Placental epithelial cell (primary cell): ENCODE results near the gene TIMM17A. TPM values are rescaled to one million over a fixed set of nuclear protein-coding genes. Genes with fewer than 3 reads are reported as not detected.

Experiments
- small RNA-seq: library from RNA; depleted of rRNA; stranded (forward); fragments of <200 nt; gene quantifications from one replicate; pipeline ENCODE3, GENCODE V24; 2012
- total RNA-seq: library from RNA; depleted of rRNA; stranded (reverse); fragments of >200 nt; gene quantifications from 2 replicates; pipeline ENCODE4 v1.2.3, GENCODE V29; 2012

Gene TIMM17A
- 24.7 and 44.6 TPM in 2 replicates for total RNA-seq

DNA sequence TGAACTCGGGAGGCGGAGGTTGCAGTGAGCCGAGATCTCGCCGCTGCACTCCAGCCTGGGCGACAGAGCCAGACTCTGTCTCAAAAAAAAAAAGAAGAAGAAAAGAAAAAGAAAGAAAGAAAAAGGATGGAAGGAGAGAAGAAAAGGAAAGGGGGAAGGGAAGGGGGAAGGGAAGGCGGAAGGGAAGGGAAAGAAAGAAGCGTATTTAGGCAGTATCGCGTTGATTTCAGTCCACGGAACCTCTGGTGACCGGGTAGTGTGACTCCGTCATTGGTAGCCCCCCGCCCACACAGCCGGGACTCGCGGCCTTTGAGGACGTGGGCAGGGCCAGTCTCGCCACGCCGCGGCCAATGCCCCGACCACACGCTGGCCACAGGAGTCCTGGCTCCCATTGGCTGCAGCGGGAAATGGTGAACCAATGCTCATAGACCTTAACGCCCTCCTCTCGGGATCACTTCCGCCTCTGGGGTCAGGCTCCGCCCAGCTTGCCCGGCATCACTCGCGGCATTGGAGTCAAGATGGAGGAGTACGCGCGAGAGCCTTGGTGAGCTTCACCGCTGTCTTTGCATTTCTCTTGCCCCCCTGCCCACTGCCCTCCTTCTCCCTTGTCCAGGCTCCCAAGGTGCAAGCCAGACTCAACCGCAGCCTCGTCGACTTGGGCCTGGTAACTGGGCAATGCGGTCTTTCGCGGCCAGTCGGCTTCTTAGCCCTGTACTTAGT lies at the start of gene TIMM17A:
TIMM17A (plus strand) TSS at position 495 of the 720 bp plus-strand sequence; CDS start at position 519, 24 bp downstream.

DNA sequence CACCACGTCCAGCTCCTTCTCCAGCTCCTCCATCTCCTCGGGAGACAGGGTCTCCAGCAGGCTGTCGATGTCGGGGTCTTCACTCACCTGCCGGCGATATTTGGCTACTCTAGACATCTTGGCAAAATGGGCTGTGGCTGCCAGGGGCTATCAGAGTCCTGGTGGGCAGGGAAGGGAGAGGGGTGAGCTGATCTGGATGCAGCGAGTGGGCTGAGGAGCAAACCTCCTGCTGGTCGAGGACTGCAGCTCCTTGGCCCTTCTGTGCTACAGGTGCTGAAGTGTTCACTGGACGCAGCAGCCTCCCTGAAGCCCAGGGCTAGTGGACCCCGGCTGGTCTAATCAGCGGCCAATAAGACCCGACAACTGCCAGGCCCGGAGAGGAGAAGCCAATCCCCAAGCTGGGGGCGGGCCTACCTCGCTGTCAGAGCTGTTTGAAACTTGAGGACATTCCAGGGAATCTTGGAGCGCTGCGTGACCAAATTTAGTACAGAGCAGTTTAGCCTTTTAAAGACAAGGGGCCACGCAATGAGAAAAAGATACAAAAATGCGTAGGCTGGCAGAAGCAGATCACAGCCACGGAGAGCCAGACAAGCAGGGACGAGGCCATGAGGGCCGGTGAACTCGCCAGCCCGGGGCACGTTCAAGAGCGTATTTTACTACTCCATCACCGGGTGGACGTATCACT lies 8.9 kb upstream of the TIMM17A start, which contains the start of gene LMOD1:
LMOD1 (minus strand) TSS at position 325 of the 685 bp plus-strand sequence; CDS start at position 117, 208 bp downstream.

DNA sequence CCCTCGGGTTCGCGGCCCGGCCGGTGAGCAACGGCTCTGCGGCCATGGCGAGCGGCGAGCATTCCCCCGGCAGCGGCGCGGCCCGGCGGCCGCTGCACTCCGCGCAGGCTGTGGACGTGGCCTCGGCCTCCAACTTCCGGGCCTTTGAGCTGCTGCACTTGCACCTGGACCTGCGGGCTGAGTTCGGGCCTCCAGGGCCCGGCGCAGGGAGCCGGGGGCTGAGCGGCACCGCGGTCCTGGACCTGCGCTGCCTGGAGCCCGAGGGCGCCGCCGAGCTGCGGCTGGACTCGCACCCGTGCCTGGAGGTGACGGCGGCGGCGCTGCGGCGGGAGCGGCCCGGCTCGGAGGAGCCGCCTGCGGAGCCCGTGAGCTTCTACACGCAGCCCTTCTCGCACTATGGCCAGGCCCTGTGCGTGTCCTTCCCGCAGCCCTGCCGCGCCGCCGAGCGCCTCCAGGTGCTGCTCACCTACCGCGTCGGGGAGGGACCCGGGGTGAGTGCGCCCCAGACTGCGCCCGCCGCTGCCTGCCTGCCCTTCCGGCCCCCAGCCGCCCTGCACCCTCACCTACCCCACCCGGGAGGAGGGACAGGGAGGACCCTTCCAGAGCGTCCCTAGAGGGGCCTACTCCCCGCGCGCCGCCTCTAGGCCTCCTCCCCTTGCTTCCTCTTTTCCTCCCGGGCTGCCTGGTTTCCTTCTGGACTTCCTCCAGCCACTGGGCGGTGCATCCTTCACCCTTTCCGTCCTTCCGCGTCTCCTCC lies 27.5 kb downstream of the TIMM17A start, which contains the start of gene RNPEP:
RNPEP (plus strand) TSS at position 26 of the 757 bp plus-strand sequence; CDS start at position 45, 19 bp downstream.

DNA sequence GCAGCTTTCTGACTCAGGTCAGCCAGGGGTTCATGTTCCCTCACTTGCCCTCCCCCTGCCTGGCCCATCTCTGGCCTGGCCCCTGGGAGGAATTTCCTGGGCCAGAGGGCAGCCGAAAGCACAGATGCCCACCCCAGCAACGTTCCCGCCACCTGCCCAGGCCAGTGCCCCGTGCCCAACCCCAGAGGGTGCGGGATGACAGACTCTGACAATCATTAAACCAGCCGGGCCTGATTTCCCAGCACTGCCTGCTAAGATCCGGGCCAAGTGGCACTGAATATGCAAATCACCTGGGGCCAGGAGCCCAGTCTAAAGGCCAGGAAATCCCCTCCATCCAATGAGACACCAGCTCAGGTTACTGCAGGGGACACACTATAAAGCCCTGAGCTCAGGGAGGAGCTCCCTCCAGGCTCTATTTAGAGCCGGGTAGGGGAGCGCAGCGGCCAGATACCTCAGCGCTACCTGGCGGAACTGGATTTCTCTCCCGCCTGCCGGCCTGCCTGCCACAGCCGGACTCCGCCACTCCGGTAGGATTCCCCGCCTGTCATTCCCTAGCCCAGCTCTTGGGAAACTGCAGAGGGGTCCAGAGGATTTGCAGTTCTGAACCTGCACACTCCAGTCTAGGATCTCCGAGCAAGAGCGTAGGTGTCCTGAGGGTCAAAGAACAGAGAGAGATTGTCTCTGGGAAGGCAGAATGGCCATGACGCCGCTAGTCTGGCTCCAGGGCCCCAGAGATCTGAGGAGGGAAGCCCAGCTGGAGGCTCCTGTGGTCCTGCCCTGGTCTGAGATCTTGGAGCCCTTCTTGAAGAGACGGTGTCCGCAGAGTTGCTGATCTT lies 55.1 kb downstream of the TIMM17A start, which contains the start of gene ELF3:
ELF3 (plus strand) TSS at position 408 of the 836 bp plus-strand sequence. CDS start 550 bp downstream, outside the sequence.

Small RNA genes lying within 50 kb of the gene (small RNA-seq; reads per million reads assigned to genes)
- gene MIR6740 (0.37 reads per million, percentile 15 among the genes with 10 or more reads in this experiment), gene RF00156 (0.83 reads per million, percentile 49 among the genes with 10 or more reads in this experiment)

Other genes starting within 250 kb of the TIMM17A start
- 23.9 and 27.5 TPM in 2 replicates for gene IPO9, start 126.3 kb upstream of the TIMM17A start, total RNA-seq
- 17.9 and 18.1 TPM in 2 replicates for gene SHISA4, start 66.6 kb upstream of the TIMM17A start, total RNA-seq
- 0.22 and 0.39 TPM in 2 replicates for gene LMOD1, start 9.0 kb upstream of the TIMM17A start, total RNA-seq
- gene RNPEP, start 27.1 kb downstream of the TIMM17A start, total RNA-seq = 82.1 and 108 TPM in 2 replicates
- gene ELF3, start 55.1 kb downstream of the TIMM17A start, total RNA-seq = 6.3 and 6.7 TPM in 2 replicates
- gene GPR37L1, start 167.4 kb downstream of the TIMM17A start, total RNA-seq = under 0.01 TPM in 1 of 2 replicates, not detected in the other
- gene ARL8A, start 189.2 kb downstream of the TIMM17A start, total RNA-seq = 11.8 and 11.9 TPM in 2 replicates
- gene PTPN7, start 205.1 kb downstream of the TIMM17A start, total RNA-seq = not detected in 2 replicates
- 0.76 and 2.4 TPM in 2 replicates for gene LGR6, start 238.3 kb downstream of the TIMM17A start, total RNA-seq